K562 (cell line): ENCODE data around the gene DOCK1. TPM values are rescaled to one million over a fixed set of nuclear protein-coding genes. Genes with fewer than 3 reads are reported as not detected.

ENCODE experiments used
- ATAC-seq: fragments of 200-7000 bp; cut with Tn5 transposase; 3 replicates; pipeline ENCODE4 v1.9.1; 2020; ENCODE audit warnings: moderate library complexity
- BruUV-seq: library from RNA; stranded (reverse); fragments of 400-500 nt; replicated peaks from 2 replicates; lab custom pipeline; 2021; lab: Mats Ljungman, UMichigan
- CTCF ChIA-PET: fragments of 300-600 bp; formaldehyde crosslinking; extraction: SDS; loops from one replicate; lab custom pipeline; 2021; ENCODE audit warnings: low intra/inter-chr PET ratio; lab: Yijun Ruan, JAX
- POLR2A ChIA-PET: fragments of 300-600, 350-650 bp; sonication (Branson Sonifier 250); formaldehyde crosslinking; extraction: SDS; loops from one replicate; lab custom pipeline; 2021; ENCODE audit warnings: antibody characterized with exemption, inconsistent platforms; lab: Yijun Ruan, JAX
- DNase-seq, 4 experiments: peaks; one replicate each; pipeline versions ENCODE4 v3.0.0 to v3.0.0-alpha.2; 2011 to 2018; ENCODE audit warnings: low spot score in 3 of 4, mixed read lengths in 3 of 4; ENCODE audit errors: extremely low read depth in 1 of 4
- FAIRE-seq: peaks from 2 replicates; lab custom pipeline; 2011; peaks lifted over from hg19 to GRCh38; lab: Jason Lieb, UNC
- H2AFZ ChIP-seq: 2 replicates; pipeline ENCODE4 v1.6.0; 2011; ENCODE audit warnings: low read depth, low read length, control low read depth, inconsistent platforms
- H3K27ac ChIP-seq: fragments of 200-600 bp; 3 replicates; pipeline ENCODE4 v1.8.0; 2011; ENCODE audit warnings: low read depth, mild to moderate bottlenecking, control low read depth, inconsistent platforms, low read length, moderate library complexity, mixed read lengths; ENCODE audit errors: extremely low read depth
- H3K27me3 ChIP-seq, 2 experiments: fragments of 300-600 bp in 1 of 2; 2 replicates in 1 of 2; 3 replicates in 1 of 2; pipeline versions ENCODE4 v1.6.0 to v1.8.0; 2011; ENCODE audit warnings: inconsistent platforms in 2 of 2, low read length in 2 of 2, mild to moderate bottlenecking in 1 of 2, mixed read lengths in 1 of 2, moderate library complexity in 1 of 2; ENCODE audit not compliant: control insufficient read depth in 2 of 2, insufficient read depth in 2 of 2
- H3K36me3 ChIP-seq: fragments of 300-600 bp; 3 replicates; pipeline ENCODE4 v1.8.0; 2011; ENCODE audit warnings: mild to moderate bottlenecking, low read length, inconsistent platforms; ENCODE audit not compliant: control insufficient read depth, insufficient read depth
- H3K4me1 ChIP-seq, 2 experiments: fragments of 200-600 bp in 1 of 2; replicated peaks in 1 of 2; 2 replicates in 1 of 2; 3 replicates in 1 of 2; pipeline versions ENCODE4 v1.5.1 to v1.8.0; 2011; ENCODE audit warnings: inconsistent platforms in 2 of 2, low read length in 2 of 2, mild to moderate bottlenecking in 1 of 2, mixed read lengths in 1 of 2, moderate library complexity in 1 of 2; ENCODE audit not compliant: control insufficient read depth in 2 of 2, insufficient read depth in 2 of 2
- H3K4me2 ChIP-seq: 2 replicates; pipeline ENCODE4 v1.6.1; 2011; ENCODE audit warnings: low read length, control low read depth, inconsistent platforms, mixed read lengths; ENCODE audit not compliant: insufficient read depth
- H3K4me3 ChIP-seq: fragments of 200-600 bp; sonication (generic), shearing (Covaris generic); 2 replicates; pipeline ENCODE4 v1.5.1; 2016; ENCODE audit warnings: control low read depth, inconsistent platforms
- H3K79me2 ChIP-seq: fragments of 200-600 bp; 3 replicates; pipeline ENCODE4 v1.8.0; 2011; ENCODE audit warnings: low read length, inconsistent platforms; ENCODE audit not compliant: control insufficient read depth, insufficient read depth
- H3K9ac ChIP-seq, 2 experiments: 2 replicates each; pipeline versions ENCODE4 v1.6.0 to v1.6.1; 2011; ENCODE audit warnings: low read depth in 2 of 2, low read length in 2 of 2, control low read depth in 1 of 2, inconsistent platforms in 1 of 2, mild to moderate bottlenecking in 1 of 2, mixed read lengths in 1 of 2; ENCODE audit not compliant: insufficient read depth in 1 of 2
- H3K9me1 ChIP-seq: one replicate; pipeline ENCODE4 v1.6.0; 2011; ENCODE audit warnings: inconsistent platforms, mild to moderate bottlenecking, low read length, moderate library complexity; ENCODE audit not compliant: control insufficient read depth, insufficient read depth
- H3K9me3 ChIP-seq: replicated peaks from 2 replicates; pipeline ENCODE4 v1.5.1; 2011; ENCODE audit warnings: low read depth, low read length, inconsistent platforms; ENCODE audit not compliant: control insufficient read depth, insufficient read depth
- H4K20me1 ChIP-seq: replicated peaks from 2 replicates; pipeline ENCODE4 v1.6.1; 2011; ENCODE audit warnings: low read length, inconsistent platforms, mixed read lengths; ENCODE audit not compliant: control insufficient read depth, insufficient read depth
- CBFA2T3 ChIP-seq: fragments of 450-650 bp; IDR thresholded peaks from 2 replicates; pipeline ENCODE4 v1.6.1; 2017
- CTCF ChIP-seq, 3 experiments: IDR thresholded peaks in 2 of 3; conservative IDR thresholded peaks in 1 of 3; 2 replicates each; pipeline ENCODE4 v1.5.1; 2011 to 2012; ENCODE audit warnings: low read length in 3 of 3, mild to moderate bottlenecking in 3 of 3, control low read depth in 2 of 3, improper control_type of control experiment in 1 of 3, inconsistent platforms in 1 of 3, low read depth in 1 of 3, mixed read lengths in 1 of 3, moderate library complexity in 1 of 3; ENCODE audit not compliant: insufficient read depth in 2 of 3
- ELK3 ChIP-seq: fragments of 450-650 bp; formaldehyde crosslinking; IDR thresholded peaks from 2 replicates; pipeline ENCODE4 v1.4.0; 2020; ENCODE audit warnings: mild to moderate bottlenecking
- MTA1 ChIP-seq: fragments of 450-650 bp; IDR thresholded peaks from 2 replicates; pipeline ENCODE4 v1.6.1; 2017; ENCODE audit warnings: borderline replicate concordance
- POLR2AphosphoS5 ChIP-seq: IDR thresholded peaks from 2 replicates; pipeline ENCODE4 v1.6.1; 2011; ENCODE audit warnings: mild to moderate bottlenecking, low read depth, low read length, moderate library complexity; ENCODE audit not compliant: control insufficient read depth, insufficient read depth
- SNRNP70 ChIP-seq: fragments of 200-400 bp; formaldehyde crosslinking; optimal IDR thresholded peaks from 2 replicates; pipeline ENCODE3; 2017; ENCODE audit warnings: low read depth, low read length
- WGBS: fragments of 100-300 bp; shearing (Covaris generic); methylation state at CpG from one replicate; pipeline ENCODE4 v1.1.6; 2016; ENCODE audit warnings: low coverage, mixed read lengths; ENCODE audit not compliant: insufficient coverage; ENCODE audit errors: missing lambda C conversion rate; 5-methylcytosine and 5-hydroxymethylcytosine counted together
- in situ Hi-C: fragments of 300-500 bp; cut with MboI; formaldehyde crosslinking; loops from 4 replicates; pipeline ENCODE4 v1.15.0; 2018; ENCODE audit warnings: inconsistent platforms, mixed read lengths
- intact Hi-C: fragments of 100-400 bp; cut with micrococcal nuclease; formaldehyde crosslinking; loops from 2 replicates; pipeline ENCODE4 v1.14.2; 2022
- polyA plus RNA-seq, 8 experiments: library from polyadenylated mRNA; depleted of rRNA in 4 of 8; stranded (reverse) in 5 of 8; unstranded in 3 of 8; fragments of >200 nt; fragmentation: Nextera tagmentation in 2 of 8; fragmentation: Illumina TruSeq in 1 of 8; extraction: Ambion mirVana in 2 of 8; extraction: Trizol in 1 of 8; gene quantifications; 2 replicates each; pipeline versions ENCODE4 v1.2.1 to v1.2.3, GENCODE V29; 2011 to 2014; ENCODE audit warnings: inconsistent platforms in 1 of 8, missing spikeins in 1 of 8
- total RNA-seq, 7 experiments: library from RNA; depleted of rRNA in 6 of 7; stranded (reverse); fragments of >200 nt in 6 of 7; fragmentation: Illumina TruSeq in 2 of 7; extraction: Trizol in 2 of 7; gene quantifications; 2 replicates each; pipeline versions ENCODE4 v1.2.1 to v1.2.3, GENCODE V29; 2011 to 2021; ENCODE audit warnings: low replicate concordance in 1 of 7

The DOCK1 gene
- total and polyA plus RNA-seq, 9 of the 15 experiments (the other 6 are each of a cell fraction or from before 2014, with no cell fraction given), result 0.31 TPM; not detected in 8

- H3K79me2 ChIP-seq, result no peaks in the 10 kb centered on the region
- no peaks in the 10 kb centered on the region for H3K4me1 ChIP-seq
- H2AFZ ChIP-seq, result no peak overlapping the region
- no peaks in the 10 kb centered on the region for H3K27me3 ChIP-seq
- no peak overlapping the region for H3K27ac ChIP-seq
- TF ChIP-seq CBFA2T3 (no peak), MTA1 (no peak), CTCF (IDR thresholded peaks at IDR 0.05 in 2 of 3, conservative IDR thresholded peaks at IDR 0.05 in 1 of 3; ENCODE audit: insufficient read depth in 2 of 3, low read depth in 1 of 3, low read length in 3 of 3) (no peak), POLR2AphosphoS5 (no peak), SNRNP70 (no peak), ELK3 (no peak)
- H3K9me3 ChIP-seq, result no peaks in the 10 kb centered on the region
- BruUV-seq, result no TSS peak
- H4K20me1 ChIP-seq, result no peaks in the 10 kb centered on the region
- H3K9ac ChIP-seq, result no peak overlapping the region
- ChIA-PET POLR2A (no interaction called here), CTCF (no interaction called here)
- no peaks in the 10 kb centered on the region for H3K36me3 ChIP-seq
- no peak overlapping the region for H3K4me3 ChIP-seq
- no peaks in the 10 kb centered on the region for H3K9me1 ChIP-seq
- ATAC-seq (no peak), FAIRE-seq (no peak), DNase-seq (no peak)
- intact Hi-C loops (no loop called here), in situ Hi-C loops (no loop called here)
- no peak overlapping the region for H3K4me2 ChIP-seq
- WGBS, result 0% methylated on average over 6 of the region's 10 CpGs
These were observed 107.5 kb downstream of the DOCK1 start for GRCh38 chr10:127012769-127013152.
